ENCODE results near the gene PDGFB. TPM values are rescaled to one million over a fixed set of nuclear protein-coding genes. Genes with fewer than 3 reads are reported as not detected.

Gene PDGFB
- total RNA-seq, 3 donors from 2014 or later (not counting 1 experiment from before 2014, with no cell fraction given): 0.28 to 1.2 (median 0.31) TPM

DNA sequence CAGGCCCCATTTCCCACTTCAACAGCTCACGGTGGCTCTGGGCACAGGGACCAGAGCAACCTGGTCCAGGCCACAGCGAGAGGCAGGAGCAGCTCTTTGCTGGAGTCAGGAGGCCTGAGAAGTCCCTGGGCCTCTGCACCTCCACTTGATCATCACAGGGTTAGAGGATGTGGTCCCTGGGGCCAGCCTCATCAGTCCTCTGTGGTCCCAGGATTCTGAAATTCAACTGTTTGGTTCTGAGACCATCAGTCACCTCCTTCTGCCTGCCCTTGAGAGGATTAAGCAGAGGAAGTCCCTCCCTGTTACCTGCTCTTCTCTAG, 67.4 kb downstream of the PDGFB start:
- Mint-ChIP-seq H3K4me3 (no peak overlapping the region), H3K9me3 (no peaks in the 10 kb centered on the region), H3K27me3 (ENCODE audit: low read depth in 2 of 2) (peaks cover 0 to 3% of the 10 kb centered on the region in 2 donors), H3K36me3 (no peaks in the 10 kb centered on the region), H3K27ac (peak overlapping the region; percentile 75 to 98), H3K4me1 (peaks cover 57 to 75% of the 10 kb centered on the region in 2 donors)
- Histone ChIP-seq H3K27ac (ENCODE audit: low read length) (no peak overlapping the region), H3K4me3 (ENCODE audit: low read length) (no peak overlapping the region), H3K4me1 (ENCODE audit: control insufficient read depth, insufficient read depth, low read length) (peaks cover 65% of the 10 kb centered on the region), H3K27me3 (ENCODE audit: control insufficient read depth, insufficient read depth, low read length) (no peaks in the 10 kb centered on the region), H3K36me3 (ENCODE audit: control insufficient read depth, insufficient read depth, low read length) (no peaks in the 10 kb centered on the region), H3K9me3 (ENCODE audit: control insufficient read depth, insufficient read depth, low read length) (peaks cover 5% of the 10 kb centered on the region)
- intact Hi-C loops (cut with micrococcal nuclease): loop anchor here (10.0 kb wide), 1 partner anchor 867 kb away; no protein-coding TSS in a partner anchor
- WGBS (ENCODE audit: insufficient coverage): 85% methylated on average over 2 of the region's 2 CpGs
- TF ChIP-seq, protein P1, sequence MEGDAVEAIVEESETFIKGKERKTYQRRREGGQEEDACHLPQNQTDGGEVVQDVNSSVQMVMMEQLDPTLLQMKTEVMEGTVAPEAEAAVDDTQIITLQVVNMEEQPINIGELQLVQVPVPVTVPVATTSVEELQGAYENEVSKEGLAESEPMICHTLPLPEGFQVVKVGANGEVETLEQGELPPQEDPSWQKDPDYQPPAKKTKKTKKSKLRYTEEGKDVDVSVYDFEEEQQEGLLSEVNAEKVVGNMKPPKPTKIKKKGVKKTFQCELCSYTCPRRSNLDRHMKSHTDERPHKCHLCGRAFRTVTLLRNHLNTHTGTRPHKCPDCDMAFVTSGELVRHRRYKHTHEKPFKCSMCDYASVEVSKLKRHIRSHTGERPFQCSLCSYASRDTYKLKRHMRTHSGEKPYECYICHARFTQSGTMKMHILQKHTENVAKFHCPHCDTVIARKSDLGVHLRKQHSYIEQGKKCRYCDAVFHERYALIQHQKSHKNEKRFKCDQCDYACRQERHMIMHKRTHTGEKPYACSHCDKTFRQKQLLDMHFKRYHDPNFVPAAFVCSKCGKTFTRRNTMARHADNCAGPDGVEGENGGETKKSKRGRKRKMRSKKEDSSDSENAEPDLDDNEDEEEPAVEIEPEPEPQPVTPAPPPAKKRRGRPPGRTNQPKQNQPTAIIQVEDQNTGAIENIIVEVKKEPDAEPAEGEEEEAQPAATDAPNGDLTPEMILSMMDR (IDR thresholded peaks at IDR 0.05): no peak
- DNase-seq (no peak), ATAC-seq (no peak)

DNA sequence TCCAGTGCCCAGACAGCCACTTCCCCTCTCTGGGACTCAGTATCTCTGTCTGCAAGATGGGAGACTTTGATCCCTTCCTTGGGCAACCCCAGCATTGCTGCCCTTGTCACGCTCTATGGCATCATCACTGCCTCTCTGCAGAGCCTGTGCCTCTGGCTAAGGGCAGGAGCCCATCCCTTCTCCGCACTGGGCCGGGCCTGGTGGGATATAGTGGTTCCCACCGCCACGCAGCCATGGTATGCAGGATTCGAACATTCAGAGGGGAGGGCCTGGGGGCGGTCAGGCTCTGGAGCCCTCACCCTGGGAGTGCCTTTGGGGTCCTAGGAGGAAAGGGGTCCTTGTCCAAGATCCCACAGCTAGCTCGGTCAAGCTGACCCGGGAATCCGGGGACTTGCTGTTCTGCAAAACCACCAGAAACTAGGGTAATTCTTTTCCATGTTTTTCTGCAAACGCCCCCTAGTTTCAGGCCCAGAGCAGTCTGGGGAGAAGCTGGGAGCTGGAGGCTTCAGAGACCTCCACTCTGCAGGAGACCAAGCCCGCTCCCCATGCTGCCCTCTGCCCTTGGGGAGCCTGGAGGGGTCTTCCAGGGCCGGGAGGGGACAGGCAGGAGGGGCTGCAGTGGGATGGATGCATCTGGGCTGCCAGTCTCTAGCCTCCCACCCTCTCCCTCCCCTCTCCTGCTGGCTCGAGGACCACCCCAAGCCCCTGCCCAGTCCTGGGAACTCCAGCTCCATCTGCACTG, 67.9 kb downstream of the PDGFB start:
- TF ChIP-seq, protein P1 (IDR thresholded peaks at IDR 0.05): no peak
- no peaks in the 10 kb centered on the region for H3K27me3 ChIP-seq (ENCODE audit: control insufficient read depth, insufficient read depth, low read length)
- H3K27ac ChIP-seq (ENCODE audit: low read length): no peak overlapping the region
- ATAC-seq (no peak), DNase-seq (no peak)
- no peaks in the 10 kb centered on the region for H3K36me3 ChIP-seq (ENCODE audit: control insufficient read depth, insufficient read depth, low read length)
- 94% methylated on average over 14 of the region's 14 CpGs for WGBS (ENCODE audit: insufficient coverage)
- intact Hi-C loops (cut with micrococcal nuclease): loop anchor here (10.0 kb wide), 1 partner anchor 868 kb away; no protein-coding TSS in a partner anchor
- no peaks in the 10 kb centered on the region for H3K9me3 Mint-ChIP-seq
- peaks cover 4% of the 10 kb centered on the region for H3K9me3 ChIP-seq (ENCODE audit: control insufficient read depth, insufficient read depth, low read length)
- no peak overlapping the region for H3K4me3 ChIP-seq (ENCODE audit: low read length)
- H3K27ac Mint-ChIP-seq: peak overlapping the region; percentile 75 to 98
- H3K4me1 Mint-ChIP-seq: peaks cover 51 to 75% of the 10 kb centered on the region in 2 donors
- H3K4me3 Mint-ChIP-seq: peak overlapping the region; percentile 9
- H3K27me3 Mint-ChIP-seq (ENCODE audit: low read depth in 2 of 2): peaks cover 0 to 3% of the 10 kb centered on the region in 2 donors
- peaks cover 70% of the 10 kb centered on the region for H3K4me1 ChIP-seq (ENCODE audit: control insufficient read depth, insufficient read depth, low read length)
- H3K36me3 Mint-ChIP-seq: no peaks in the 10 kb centered on the region

DNA sequence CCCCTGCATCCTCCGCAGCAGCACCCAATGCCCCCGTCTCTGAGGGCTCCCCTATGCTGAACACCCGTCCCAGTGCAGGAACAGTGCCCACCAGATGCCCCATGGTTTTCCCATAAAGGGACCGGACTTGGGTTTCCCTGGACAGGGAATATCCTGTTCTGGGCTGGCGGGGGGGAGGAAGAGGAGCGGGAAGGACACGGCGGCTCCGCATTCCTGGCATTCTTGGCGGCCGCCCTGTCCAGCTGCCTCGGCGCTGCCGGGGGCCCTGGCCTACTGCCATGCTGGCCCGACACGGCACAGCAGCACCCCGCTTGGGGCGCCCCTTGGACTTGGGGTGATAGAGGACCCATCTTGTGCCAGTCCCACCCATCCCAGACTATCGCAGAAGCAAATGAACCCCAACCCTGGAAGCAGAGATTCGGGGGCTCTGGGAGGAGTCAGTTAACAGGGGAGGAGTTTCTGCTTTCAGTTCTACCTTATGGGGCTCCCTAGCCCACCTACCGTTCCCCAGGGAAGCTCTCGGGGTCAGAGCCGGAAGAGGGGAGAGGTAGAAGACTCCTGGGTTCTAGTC, 68.6 kb downstream of the PDGFB start:
- no peaks in the 10 kb centered on the region for H3K9me3 Mint-ChIP-seq
- Histone ChIP-seq H3K36me3 (ENCODE audit: control insufficient read depth, insufficient read depth, low read length) (no peaks in the 10 kb centered on the region), H3K4me3 (ENCODE audit: low read length) (no peak overlapping the region), H3K27me3 (ENCODE audit: control insufficient read depth, insufficient read depth, low read length) (no peaks in the 10 kb centered on the region), H3K9me3 (ENCODE audit: control insufficient read depth, insufficient read depth, low read length) (no peaks in the 10 kb centered on the region), H3K27ac (ENCODE audit: low read length) (no peak overlapping the region), H3K4me1 (ENCODE audit: control insufficient read depth, insufficient read depth, low read length) (peaks cover 77% of the 10 kb centered on the region)
- intact Hi-C loops (cut with micrococcal nuclease): loop anchor here (10.0 kb wide), 1 partner anchor 869 kb away; no protein-coding TSS in a partner anchor
- H3K27me3 Mint-ChIP-seq (ENCODE audit: low read depth in 2 of 2): peaks cover 0 to 3% of the 10 kb centered on the region in 2 donors
- H3K4me1 Mint-ChIP-seq: peaks cover 51 to 81% of the 10 kb centered on the region in 2 donors
- H3K4me3 Mint-ChIP-seq: peak overlapping the region; percentile 9
- TF ChIP-seq, protein P1 (IDR thresholded peaks at IDR 0.05): no peak
- WGBS (ENCODE audit: insufficient coverage): 93% methylated on average over 22 of the region's 23 CpGs
- no peaks in the 10 kb centered on the region for H3K36me3 Mint-ChIP-seq
- no peak for ATAC-seq
- no peak for DNase-seq
- H3K27ac Mint-ChIP-seq: peak overlapping the region; percentile 18 to 98
